Stimulated activated CD8-positive, alpha-beta memory T cell treated with anti-CD3 and anti-CD28 coated beads, Interleukin-7, amount 100 ng/mL, for 1 hour (primary cell): ENCODE results near the gene IMPACT.

Experiments used
- DNase-seq, 2 donors: peaks; one replicate each; pipeline ENCODE4 v3.0.0-alpha.2; 2020; ENCODE audit warnings: low read depth in 2 of 2

IMPACT gene

DNA sequence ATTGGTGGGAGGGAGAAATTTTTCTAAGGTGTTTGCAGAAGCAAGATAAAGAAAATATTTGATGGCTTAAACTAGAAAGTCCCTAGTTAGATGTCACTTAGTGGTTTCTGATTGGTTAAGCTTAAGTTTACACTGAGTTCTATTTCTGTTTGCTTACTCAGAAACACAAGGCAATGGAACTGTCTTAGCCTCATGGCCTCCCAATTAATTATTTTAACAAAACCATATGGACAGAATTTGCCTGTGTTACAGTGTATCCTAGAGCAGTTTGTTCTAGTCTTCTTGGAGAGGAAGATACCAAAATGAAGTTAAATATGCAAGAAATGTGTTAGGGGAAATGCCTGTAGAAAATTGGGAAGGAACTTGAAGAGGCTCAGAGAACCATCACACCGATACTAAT lies 4.6 kb upstream of the IMPACT start:
- no peak for DNase-seq

DNA sequence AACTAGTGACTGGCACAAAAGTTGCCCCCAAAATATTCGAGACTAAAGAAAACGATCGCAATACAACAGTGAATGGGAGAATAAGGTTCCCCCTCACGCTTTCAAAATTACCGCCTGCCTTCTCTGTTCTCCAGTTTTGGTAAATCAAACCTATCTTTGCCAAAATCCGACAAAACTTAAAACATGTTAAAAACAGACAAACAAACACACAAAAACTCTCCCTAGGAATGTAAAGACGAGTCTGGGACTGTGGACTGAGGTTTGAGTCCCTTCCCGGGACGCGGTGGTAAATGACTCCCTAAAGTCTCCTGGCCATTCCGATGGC lies 435 bp upstream of the IMPACT start:
- no peak for DNase-seq

DNA sequence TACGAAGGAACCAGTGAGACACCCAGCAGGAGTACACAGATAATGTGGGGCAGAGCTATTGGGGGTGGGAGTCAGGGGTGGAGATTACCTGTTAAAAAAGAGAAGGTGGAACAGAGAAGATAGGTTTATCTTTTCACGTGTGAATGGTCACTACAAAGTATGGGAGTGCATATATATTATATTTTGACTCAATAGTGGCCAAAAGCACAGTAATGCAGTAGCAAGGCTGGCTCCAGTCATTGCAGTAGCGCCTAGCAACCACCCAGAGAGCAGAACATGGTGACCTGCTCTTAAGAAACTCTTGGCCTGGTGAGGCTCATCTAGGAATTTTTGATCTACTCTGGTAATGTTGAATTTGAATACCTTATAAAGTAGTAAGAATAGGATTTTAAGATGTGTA lies 1.0 kb downstream of the IMPACT start:
- no peak for DNase-seq

DNA sequence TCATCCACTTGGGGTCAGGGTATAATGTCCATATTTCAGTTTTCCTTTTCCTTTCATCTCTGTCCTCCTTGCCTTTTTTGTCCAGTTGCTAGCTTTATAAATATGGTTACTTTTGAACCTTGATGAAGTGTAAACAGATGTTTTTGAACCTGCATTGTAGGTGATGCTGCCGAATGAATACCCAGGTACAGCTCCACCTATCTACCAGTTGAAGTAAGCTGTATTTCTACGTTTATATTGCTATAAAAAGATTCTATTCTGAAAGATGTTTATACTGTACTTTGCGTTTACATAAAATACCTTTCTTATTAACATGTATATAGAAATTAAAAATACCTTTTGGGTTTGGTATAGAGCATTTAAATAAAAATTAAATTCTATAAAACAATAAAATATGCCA lies 2.2 kb downstream of the IMPACT start:
- DNase-seq: no peak

DNA sequence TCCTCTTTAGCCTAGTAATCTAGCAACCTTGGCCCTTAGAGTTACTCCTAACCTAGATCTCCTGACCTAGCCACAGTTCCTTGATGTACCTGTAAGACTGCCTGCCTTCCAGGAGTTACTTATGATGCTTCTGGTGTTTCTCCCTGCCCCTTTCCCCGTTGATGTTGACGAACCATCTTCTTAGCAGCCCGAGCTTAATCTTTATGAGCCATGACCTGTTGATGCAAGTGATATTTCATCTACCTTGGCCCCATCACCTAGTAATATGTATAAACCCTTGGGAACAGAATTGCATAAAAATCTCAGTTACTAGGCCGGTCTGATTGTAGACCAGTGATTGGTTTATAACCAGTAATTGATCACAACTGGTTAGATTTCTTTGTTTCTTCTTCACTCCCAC lies 2.7 kb downstream of the IMPACT start:
- no peak for DNase-seq

DNA sequence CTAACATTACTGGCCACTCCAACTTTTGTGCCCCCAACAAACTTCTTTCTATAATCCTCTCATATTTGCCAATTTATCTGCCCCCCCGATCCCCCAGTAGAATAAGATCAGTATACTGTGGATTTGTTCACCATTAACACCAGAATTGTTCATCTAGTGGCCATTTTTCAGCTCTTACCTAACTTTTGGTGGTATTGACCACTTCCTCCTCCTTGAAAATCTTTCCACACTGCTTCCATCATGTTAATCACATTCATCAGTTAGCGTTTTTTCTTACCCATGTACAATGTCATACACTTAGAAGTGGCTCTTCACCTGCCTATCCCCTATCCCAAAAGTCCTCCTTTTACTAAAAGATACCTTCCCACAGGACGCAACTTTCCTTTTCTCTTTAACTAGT lies 6.1 kb downstream of the IMPACT start:
- DNase-seq: no peak

DNA sequence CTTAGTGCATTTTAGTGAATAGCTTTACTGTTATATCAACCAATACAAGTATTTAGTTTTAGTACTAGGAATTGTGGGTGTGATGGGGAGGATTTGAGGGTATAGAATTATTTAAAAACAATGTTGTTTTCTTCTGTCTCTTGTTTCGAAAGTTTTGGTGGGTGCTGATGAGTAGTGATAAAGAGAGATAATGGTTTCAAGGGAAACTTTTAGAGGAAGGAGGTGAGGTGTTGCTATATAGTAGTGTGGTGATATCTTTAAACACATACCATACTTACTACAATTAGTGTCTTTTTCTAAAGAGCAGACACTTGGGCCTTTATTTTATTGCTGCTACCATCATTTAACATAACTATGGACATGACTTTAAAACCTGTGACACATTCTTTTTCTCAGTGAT lies 10.5 kb downstream of the IMPACT start:
- DNase-seq: no peak

DNA sequence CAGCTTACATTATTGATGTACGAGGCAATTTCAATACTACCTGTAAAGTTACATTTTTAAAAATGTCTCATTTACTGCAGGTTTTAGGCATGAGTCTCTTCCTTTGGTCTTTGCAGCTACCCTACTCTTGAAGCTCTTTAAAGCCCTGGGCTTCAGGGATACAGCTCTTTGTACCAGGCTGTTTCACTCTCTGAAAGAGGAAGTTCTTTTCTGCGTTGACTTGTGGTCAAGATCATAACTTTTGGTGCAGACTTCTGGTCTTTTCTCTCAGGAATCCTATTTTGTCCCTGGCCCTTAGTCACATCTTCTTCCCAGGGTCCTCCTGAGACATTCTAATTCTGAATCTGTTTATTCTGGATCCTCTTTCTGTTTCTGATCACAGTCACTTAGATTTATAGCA lies 17.4 kb downstream of the IMPACT start:
- no peak for DNase-seq

DNA sequence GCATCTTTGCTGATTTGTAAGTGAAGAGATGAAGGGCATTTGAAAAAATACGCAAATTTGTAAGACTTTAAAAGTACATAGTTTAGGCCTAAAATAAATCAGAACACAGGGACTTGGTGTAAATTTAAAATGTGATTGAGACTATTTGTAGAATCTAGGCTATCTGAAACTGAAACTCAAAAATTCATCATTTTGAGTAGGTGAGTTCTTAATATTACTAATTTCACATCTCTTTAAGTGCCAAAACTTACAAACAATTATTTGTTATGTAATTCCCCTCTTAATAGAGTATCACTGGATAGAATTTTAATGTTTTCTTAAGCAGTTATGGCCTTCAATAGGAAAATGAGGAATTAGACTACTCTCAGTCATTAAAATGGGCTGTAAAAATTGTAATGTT lies 20.0 kb downstream of the IMPACT start:
- no peak for DNase-seq

DNA sequence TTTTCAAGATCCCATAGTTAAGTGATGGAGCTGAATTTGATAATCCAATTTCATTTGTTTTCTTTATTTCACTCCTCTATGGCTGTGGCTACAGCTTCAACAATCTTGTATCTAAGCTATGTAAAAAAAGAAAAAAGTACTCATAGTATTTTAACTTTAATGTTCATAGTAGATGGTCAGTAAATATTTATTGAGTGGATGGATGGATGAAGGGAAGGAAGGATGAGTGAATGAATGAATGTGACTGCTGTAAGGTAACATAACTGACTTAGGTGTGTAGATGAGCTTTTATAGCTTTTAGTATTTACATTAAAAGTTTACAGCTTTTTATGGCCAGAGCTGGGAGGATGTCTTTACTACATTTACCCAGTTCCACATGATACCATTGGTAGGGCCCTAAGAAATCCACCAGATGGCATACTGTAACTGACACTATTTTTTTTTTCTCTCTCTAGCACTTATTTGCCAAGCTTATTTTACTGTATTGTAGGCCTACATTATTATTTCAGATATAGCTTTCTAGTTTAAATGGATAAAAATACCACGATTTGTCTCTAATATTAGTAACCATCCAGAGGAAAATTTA lies 20.6 kb downstream of the IMPACT start:
- DNase-seq: no peak

DNA sequence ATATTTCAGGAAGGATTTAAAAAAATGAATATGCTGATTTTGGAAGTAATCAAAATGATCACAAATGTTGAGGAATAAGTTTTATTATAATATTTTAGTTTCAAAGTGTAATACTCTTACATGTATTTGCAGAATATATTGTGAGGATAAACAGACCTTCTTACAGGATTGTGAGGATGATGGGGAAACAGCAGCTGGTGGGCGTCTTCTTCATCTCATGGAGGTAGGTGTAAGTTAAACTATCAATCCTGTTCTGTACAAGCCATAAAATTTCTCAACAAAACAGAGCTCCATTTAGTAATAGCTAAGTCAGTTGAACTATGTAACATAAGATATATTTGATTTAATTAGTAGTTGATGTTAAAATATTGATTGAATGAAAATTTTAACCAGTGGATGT lies 21.5 kb downstream of the IMPACT start:
- no peak for DNase-seq

DNA sequence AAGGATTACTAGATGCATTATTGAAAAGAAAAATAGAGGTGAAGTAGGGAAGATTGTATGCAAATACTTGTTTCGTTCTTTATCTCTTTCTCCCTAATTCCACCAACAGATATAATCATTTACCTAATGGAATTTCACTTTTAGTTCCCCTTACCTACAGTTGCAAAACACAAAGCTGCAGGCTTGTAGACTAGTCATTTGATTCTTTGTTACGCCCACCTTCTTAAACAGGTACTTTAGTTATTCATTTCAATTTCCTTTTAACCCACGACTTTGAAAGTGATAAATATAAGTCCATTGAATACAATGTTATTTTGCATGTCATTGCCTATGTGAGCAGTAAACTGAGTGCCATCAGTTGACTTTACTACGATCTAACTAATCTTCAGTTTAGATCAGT lies 30.1 kb downstream of the IMPACT start:
- DNase-seq: no peak

DNA sequence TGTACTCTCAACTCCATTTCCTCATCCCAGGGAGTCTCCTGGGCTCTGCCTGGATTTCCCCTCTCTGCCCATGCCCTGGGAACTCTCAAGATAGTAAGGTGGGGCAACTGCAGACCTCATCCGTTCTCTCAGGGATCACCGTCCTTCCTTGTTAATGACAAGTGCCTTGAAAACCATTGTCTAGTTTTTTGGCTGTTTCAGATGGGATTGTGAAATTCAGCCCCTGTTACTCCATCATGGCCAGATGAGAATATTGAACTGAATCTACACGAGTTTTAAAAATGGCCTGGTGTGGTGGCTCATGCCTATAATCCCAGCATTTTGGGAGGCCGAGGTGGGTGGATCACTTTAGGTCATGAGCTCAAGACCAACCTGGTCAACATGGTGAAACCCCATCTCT lies 33.3 kb downstream of the IMPACT start:
- DNase-seq: no peak

DNA sequence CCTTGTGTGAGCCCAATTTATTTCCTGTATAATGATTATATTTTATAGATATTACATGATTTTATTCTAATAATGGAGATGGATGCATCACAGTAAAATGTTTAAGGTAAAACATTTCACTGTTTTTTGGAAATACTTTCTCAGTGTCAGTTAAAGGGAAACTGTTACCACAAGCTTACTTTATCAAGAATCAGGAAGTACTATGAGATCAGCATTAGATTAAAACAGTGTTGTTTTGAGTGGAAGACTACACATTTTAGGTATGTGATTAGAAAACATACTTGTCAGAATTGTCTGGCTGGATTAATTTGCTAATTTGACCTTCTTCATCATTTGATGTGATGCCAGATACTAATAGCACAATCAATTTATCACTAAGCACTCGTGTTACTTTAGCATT lies 33.9 kb downstream of the IMPACT start, which contains the start of gene HRH4:
Gene HRH4, plus strand, starts transcription at position 250 of the 400 bp plus-strand sequence. Its CDS starts 92 bp downstream, at position 342.
- no peak for DNase-seq

DNA sequence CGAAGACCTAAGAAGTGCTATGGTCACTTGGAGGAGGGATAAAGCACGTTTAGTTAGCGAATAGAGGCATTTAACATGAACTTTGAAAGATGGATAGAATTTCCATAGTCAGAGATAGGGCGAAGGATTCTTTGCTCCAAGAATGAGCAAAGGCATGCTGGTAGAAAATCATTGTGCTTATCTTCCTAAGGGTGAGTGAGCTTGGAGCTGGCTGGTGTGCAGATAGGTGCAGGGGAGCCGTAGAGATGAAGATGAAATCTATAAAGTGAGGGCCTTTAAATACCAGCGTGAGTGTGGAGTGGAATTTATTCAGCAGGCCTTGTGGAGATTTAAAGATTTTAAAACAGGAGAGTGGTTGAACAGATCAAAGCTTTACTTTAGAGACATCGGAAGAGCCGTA lies 35.5 kb downstream of the IMPACT start:
- no peak for DNase-seq

DNA sequence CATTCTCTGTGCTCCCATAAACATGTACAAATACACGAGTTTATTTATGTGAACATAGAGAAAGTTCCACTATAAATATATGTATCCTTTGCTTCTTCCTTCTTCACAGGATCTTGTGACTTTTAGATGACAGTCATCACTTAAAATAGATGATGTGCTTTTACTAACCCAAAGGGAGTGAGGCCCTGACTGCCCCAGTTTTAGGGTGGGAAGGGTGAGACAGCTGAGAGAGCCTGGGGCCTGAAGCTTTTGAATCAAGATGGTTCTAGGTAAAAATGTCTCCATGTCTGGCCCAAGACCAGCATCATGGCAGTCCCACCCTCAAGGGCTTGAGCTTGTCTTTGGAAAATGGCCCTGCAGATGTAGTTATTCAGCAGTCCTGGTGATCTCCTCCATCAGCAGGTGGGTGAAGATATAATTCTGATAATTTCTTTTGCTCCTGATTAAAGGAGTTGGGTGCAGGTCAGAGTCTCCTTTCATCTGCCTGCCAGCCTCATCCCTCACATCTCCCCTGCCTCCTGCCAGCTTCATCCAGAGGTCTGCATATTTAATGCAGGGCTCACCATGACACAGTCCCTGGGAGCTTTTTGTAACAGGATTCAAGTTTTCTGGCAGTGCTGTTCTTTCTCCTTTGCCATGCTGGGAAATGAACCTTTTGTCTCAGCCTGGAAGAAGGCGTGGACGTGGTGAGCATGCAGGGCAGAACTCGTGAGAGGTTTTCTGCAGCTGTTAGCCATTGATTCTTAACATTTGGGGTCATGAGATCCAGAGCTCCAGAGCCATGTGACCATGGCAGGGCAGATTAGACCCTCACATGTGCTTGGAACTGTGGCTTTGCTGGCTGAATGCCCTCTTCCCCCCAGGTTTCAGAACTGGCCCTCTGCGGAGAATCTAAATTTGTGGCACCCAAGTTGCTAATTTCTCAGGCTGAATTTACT lies 36.6 kb downstream of the IMPACT start:
- DNase-seq: no peak

DNA sequence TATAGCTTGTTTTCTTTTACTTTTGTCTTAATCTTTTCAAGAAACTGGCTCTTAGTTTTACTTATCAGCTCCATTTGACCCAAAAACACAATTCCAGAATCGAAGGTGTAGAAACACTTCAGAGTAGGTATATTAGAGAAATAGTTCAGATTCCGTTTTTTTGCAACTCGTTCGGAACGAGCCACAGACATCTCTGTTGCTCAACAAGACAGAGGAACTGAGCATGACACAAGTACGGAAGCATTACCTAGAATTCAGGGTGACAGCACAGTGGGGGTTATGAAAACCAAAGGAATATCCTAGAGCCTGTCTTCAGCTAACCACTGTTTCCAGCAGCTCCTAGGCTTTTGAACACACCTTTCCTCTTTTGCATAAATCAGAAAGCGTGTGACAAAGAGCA lies 39.0 kb downstream of the IMPACT start:
- DNase-seq: no peak

DNA sequence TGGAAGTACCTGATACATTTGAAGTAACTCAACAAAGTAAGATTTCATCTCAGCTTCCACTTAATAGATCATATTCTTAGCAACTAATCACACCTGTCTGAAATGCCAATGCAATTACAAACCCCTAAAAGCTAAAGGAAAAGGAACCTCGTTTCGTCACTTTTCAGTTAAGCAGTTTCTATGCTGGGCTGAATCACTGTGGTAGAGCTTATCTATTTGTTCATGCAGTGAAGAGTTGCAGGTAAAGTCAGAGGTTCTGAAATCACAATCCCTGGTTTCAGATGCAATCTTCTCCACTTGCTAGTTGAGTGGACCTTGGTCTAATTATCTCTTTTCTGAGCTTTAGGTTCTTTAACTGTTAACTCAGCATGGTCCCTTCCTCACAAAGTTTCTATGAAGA lies 40.3 kb downstream of the IMPACT start:
- DNase-seq: no peak

DNA sequence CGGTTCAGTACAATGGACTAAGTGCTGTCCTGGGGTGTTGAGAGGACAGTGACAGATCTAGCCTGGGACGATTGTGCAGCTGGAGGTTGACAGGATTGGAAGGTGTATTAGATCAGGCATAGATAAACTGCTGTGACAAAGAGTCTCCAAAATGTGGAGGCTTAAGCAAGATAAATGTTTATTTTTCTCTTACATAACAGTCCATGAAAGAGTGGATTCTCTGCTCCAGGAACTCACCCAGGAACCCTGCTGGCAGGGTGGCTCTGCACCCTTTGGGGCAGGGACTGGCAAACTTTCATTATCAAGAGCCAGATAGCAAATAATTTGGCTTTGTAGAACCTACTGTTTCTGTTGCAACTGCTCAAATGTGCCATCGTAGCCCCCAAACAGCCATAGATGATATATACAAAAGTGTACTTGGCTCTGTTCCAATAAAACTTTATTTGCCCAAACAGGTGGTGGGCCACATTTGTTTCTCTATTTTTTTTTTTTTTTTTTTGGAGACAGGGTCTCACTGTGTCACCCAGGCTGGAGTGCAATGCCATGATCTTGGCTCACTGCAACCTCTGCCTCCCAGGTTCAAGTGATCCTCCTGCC lies 43.6 kb downstream of the IMPACT start:
- DNase-seq: no peak

DNA sequence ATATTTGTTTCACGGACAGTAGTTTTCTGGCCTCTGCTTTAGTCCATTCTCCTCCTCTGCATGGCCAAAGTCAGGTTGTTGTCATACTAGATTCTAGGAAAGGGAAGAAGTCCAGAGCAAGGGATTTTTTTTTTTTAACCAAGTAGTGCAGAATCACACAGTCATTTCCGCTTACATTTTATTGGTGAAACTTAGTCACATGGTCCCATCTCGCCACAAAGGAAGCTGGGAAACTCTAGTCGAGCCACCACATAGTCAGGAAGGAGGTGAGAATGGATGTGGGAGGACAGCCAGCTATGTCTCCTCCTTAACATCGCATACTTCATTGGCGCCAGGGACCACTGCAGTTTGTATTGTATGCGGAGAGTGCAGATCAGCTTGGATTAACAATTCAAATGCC lies 44.3 kb downstream of the IMPACT start:
- no peak for DNase-seq

DNA sequence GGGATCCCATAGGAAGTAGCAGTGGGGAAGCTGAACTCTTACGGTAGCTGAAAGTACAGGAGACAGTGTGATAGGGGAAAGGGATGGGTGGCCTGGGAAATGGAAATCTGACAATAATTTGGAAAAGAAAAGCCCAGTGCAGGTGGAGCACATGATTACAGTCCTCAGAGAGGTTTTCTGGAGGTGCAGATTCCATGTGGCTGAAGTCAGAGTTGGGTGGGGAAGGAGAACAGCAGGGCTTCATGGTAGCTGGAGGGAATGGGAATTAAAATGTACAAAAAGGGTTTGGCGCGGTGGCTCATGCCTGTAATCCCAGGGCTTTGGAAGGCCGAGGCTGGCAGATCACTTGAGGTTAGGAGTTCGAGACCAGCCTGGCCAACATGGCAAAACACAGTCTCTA lies 46.1 kb downstream of the IMPACT start:
- no peak for DNase-seq

DNA sequence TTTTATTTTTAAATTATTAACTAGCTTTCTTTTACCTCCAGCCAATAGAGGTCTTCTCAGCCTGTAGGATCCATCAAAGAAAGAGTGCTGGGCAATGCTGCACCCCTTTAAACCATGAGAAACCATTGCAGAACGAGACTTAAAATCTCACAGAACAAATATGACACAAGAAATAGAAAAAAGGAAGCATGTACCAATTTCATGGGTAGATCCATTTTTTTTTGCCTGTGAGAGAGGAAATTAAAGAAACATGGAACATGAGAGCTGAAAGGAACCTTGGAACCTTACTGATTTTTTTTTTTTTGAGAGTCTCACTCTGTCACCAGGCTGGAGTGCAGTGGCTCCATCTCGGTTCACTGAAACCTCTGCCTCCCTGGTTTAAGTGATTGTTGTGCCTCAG lies 47.9 kb downstream of the IMPACT start:
- no peak for DNase-seq

DNA sequence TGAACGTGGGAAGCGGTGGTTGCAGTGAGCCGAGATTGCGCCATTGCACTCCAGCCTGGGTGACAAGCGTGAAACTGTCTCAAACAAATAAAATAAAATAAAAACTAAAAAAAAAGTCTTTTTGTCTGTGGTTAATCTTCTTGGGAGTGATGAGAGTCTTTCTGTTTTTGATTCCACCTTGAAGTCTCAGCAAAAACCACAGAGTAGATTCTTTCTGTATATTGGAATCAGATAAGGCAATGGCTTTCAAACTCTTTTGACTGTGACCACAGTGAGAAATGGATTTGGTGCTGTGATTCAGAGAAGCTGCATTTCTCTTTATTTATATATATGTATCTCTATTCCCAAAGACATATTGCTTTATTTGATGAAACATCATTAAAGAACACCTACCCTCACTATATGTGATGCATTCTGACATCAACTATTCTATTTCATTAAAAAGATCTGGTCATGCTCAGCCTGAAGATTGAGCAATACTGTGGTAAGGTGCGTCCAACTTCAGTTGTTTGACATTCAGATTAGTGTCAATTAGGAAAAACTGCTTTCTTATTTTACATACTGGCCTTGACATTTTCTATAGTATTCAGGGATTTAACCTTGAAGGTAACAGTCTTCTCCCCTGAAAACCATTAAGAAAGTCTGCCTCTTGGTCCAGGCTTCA lies 49.6 kb downstream of the IMPACT start:
- no peak for DNase-seq
